ENCODE measurements around the gene GRK4.

DNA sequence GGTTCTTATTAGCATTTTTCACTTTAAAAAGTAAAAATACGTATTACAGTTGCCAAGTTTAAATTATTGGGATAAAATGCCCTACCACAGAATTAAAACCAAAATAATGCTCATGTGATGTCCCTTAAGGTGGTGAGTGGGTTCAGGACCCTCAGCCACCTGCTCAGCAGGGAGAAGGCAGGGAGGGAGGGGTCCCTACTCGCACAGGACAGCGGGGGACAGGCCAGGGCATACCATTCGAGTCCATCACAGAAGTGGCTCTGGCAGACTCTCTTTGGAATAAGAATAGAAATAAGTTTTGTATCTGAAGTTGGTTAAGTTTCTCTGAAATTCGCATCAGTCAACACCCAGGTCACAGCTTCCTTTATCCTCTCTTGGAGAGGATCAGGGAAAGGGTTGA, 37.9 kb upstream of the GRK4 start:
- TF ChIP-seq EZH2 (IDR thresholded peaks at IDR 0.05; ENCODE audit: borderline replicate concordance, insufficient read depth, low read depth, low read length, poor library complexity, severe bottlenecking) (no peak), CTCF (IDR thresholded peaks at IDR 0.05) (no peak)
